Stimulated activated CD4-positive, alpha-beta T cell treated with anti-CD3 and anti-CD28 coated beads, Interleukin-1b, Interleukin-23, amount 100 ng/mL, for 4 hours (primary cell): ENCODE results near the gene L3MBTL4.

Experiments
- DNase-seq, 2 donors: peaks; one replicate each; pipeline ENCODE4 v3.0.0-alpha.2; 2020; ENCODE audit warnings: low read depth in 2 of 2

L3MBTL4 gene

DNA sequence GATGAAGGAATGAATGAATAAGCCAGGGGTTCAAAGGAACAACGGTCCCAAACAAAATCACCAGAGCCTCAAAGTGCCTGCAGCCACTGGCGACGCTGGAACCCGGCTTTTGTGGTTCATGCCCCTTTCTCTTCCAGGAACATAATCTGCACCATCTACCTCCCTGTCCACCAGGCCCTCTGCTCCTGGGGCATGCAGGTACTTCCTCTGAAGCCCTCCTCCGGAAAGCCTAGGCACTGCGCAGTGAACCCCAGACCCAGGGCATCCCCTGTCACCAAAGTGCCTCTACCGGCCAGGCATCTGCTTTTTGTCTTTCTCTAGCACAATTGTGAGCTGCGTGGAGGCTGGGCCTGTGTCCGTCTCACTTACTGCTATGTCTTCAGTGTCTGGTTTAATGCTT lies 420.8 kb downstream of the L3MBTL4 start:
- DNase-seq: no peak

- no peak for DNase-seq
Measured at GRCh38 chr18:5992381-5992780, 422.3 kb downstream of the L3MBTL4 start.

GRCh38 chr18:5987249-5987648 lies 427.5 kb downstream of the L3MBTL4 start:
- no peak for DNase-seq

- DNase-seq: no peak
Measured at GRCh38 chr18:5986257-5986931, 428.3 kb downstream of the L3MBTL4 start.

DNA sequence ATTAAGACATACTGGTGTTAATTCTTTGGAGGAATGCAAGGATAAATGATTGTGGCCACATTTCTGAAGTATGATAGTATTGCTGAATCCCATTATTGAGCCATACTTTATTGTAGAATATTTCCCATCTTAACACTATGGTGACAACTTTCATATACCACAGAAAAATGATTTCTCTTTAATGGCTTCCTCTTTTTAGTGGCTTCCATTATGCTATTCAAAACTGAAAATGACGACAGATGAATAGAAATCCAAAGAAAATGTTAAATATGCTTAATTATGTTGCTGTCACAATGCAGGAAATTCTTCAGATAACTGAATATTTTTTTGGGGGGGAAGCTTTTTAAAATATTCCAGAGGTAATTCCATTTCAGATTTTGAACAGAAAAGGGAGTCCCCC lies 430.5 kb downstream of the L3MBTL4 start:
- DNase-seq: no peak

- no peak for DNase-seq
Measured at GRCh38 chr18:5983488-5983887, 431.2 kb downstream of the L3MBTL4 start.

- no peak for DNase-seq
Measured at GRCh38 chr18:5982332-5982731, 432.4 kb downstream of the L3MBTL4 start.

DNA sequence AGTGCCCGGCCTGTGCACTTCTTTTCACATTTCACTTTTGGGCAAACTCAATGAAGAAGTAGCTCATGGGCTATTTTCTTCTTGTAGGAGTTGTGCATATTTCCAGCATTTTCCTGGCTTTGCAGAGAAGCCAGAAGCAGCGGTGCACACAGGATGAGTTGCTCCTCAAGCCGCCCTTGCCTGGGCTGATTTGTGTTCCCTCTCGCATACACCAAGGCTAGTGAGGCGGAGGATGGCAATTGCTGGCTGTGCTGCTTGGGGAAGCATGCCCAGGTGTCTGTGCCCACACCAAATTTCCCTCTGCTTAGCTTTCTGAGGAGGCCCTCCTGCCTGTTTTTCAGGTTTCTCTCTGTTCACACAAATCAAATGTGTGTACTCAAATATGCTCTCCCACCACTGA lies 434.0 kb downstream of the L3MBTL4 start:
- no peak for DNase-seq

GRCh38 chr18:5979971-5980457 lies 434.7 kb downstream of the L3MBTL4 start:
- no peak for DNase-seq

GRCh38 chr18:5979176-5979888 lies 435.4 kb downstream of the L3MBTL4 start:
- no peak for DNase-seq

- no peak for DNase-seq
Measured at GRCh38 chr18:5977022-5977421, 437.7 kb downstream of the L3MBTL4 start.

DNA sequence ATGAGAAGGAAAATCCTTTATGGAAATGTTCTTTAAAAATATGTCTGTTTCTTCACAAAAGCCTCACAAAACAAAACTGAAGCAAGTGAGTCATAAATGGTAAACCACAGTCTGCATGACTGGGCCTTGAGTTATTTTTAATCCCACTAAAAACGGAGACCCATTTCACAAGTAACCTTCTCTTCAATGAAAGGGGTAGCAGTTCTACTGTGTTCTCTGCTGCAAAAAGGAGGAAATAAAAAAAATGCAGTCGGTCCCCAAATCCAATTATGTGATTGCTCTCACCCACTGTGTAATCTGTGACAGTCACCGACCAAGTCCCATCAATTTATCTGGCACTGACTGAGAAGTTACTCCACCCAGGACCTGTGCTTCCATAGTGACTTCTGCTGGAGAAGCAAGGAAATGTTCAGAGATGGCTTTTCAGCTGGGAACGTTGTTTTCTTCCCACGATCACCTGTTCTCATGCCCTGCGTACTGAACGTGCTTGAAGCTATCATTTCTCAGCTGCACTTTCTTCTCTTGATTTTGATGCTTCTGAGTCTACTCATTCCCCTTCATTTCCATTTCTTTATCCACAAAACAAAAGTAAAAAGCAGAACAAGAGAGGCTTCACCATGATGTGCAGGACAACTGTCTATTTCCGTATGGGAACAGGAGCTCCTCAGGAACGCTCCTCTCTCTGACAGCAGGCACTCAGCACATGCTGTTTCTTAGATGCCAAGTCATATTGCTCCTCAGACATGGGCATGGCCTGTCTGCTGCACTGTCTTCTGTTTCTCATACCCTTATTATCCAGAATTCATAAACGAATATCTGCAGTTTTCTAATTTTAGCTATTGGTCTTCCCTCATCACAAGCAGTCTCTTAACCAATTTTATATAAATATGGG lies 439.4 kb downstream of the L3MBTL4 start:
- DNase-seq: no peak

DNA sequence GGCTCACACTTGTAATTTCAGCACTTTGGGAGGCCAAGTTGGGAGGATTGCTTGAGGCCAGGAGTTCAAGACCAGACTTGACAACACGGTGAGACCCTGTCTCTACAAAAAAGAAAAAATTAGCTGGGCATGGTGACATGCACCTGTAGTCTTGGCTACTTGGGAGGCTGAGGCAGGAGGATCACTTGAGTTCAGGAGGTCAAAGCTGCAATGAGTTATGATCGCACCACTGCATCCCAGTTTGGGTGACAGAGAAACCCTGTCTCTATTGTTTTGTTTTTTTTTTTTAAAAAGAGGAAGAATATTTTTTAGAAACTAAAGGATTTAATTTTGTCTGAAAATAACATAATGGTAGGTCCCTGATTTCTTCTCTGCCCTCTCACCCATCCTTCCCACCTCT lies 440.0 kb downstream of the L3MBTL4 start:
- DNase-seq: no peak

GRCh38 chr18:5973099-5973498 lies 441.6 kb downstream of the L3MBTL4 start:
- no peak for DNase-seq

DNA sequence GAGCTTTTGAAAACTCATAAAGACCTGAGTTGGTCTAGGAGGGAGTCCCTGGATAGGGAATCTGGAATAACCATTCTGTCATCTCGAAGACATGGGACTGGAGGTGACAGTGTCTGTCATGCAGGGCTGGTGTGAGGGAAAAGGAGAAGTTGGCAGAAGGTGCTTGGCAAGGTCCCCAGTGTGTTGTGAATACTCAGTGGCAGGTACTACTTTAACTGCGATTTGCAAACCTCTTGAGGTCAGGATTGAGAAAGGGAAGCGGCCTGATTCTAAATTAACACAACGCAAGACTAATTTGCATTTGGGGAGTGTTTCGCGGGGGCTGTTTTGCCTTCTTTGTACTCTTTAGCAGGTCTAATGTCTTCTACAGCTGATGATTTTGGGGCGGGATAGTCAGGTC lies 442.4 kb downstream of the L3MBTL4 start:
- no peak for DNase-seq

DNA sequence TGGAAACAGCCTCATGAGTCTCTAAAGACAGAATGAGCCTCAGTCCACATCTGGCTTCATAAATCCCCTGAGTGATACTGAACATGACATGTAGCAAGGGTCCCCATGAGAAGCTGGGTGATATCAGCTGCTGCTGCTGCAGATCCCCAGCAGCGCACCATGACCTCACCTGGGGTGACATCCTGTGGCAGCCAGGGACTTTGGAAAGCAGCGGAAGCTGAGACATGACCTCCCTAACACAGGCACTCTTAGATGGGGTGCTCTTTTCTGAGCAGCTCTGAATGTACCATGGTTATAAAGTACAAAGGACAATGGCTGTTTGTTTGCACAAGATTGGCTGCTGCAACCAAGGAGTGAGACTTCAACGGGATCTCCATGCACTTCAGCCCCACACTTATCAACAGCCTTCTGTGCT lies 444.7 kb downstream of the L3MBTL4 start:
- no peak for DNase-seq

DNA sequence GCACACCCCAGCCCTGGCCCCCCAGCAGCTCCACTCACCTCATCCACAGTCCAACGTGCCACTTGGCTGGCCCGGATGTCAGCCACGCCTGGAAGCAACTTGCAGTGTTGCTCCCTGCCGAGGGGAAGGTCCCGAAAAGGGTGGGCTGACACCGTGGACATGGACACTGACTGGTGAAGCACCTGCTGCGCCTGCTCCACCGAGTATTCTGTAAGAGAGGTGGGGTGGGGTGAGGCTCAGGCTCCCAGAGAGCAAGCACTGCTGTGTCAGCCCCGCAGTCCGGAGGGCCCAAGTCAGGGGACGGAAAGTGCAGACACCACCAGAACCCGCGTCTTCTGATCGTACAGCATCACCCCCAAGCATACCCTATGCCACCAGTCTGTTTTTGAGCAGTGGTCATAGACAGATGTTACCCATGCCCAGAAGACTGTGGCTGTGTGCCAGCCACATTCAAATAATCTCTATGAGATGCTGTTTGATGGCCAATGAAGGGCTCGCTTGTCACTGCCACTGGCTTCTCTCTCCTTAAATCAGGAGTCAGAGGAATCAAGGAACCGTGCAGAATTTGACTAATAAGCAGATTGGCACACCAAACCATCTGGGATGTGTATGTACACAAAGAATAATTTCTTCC lies 445.2 kb downstream of the L3MBTL4 start:
- no peak for DNase-seq

DNA sequence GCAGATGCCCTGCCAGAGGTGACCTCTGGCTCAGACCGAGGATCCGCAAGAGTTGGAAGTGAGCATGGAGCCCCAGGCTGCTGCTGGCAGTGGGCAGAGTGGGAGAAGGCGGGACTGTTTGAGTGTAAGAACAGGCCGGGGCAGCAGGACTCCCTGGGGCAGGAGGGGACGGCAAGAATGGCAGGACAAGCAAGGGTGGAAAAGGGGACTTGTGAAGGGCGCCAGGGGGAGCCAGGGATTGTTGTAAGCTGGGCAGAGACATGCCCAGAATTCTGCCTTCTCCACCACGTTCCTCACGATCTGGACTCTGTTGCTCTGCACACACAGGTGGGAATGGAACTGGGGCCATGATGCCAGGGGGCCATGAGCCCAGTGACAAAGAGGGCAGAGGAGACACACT lies 447.0 kb downstream of the L3MBTL4 start:
- no peak for DNase-seq

GRCh38 chr18:5967007-5967406 lies 447.7 kb downstream of the L3MBTL4 start:
- no peak for DNase-seq

DNA sequence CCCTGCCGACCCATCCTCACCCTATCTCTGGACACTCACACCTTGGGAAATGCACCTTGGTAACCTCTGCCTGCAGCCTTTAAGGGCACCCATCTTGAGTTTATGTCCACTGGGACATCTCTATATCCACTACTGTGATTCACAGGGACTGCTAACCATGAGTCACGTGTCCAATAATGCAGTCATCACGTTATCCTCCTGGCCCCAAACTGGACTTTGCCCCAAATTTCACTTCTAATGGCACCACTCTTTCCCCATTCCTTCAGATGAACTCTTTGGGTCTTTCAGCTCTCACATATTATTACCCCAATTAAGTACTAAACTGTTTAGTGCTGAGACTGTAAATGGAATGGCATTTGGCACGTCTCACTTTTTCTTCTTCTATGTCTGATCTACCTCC lies 448.2 kb downstream of the L3MBTL4 start:
- DNase-seq: no peak

DNA sequence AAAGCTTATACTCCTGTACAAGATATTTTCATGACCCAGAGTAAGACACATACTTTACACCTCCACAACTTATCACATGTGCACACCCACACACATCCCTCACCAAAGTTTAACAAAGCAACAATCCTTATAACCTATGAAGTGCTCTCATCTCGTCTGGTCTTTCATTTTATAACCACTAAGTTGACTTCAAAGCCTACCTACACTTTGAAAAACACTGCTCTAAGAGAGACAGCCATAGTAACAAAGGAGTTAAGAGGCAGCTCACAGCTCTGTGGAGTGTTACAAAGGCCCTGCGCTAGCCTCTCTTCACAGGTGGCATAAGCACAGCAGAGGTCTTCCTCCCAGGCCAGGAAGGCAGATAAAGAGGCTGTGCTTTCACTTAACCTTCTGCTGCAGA lies 449.7 kb downstream of the L3MBTL4 start:
- no peak for DNase-seq

DNA sequence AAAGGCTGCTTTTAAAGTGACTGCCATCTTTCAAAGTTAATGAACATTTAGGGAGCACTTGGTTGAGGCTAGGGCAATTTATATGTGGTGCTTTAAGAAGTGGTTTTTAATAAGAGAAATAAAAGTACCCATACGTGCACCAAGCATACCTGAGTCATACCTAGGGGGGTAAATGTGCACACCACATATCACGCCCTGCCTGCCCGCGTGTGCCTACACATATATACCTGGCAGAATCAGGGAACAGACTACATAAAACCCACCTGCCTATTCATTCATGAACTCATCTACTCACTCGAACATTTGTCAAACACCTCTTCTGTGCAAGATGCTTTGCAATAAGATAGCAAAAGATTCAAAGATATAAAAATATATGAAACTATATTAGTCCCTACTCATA lies 450.1 kb downstream of the L3MBTL4 start:
- DNase-seq: no peak
